Heart left ventricle (tissue), 16 donors: ENCODE results near the gene C14orf132. TPM values are rescaled to one million over a fixed set of nuclear protein-coding genes. Genes with fewer than 3 reads are reported as not detected.

Source experiments
- ATAC-seq, 4 donors: fragments of 200-7000 bp; cut with Tn5 transposase; one replicate each; pipeline ENCODE4 v1.9.1; 2020 to 2022; ENCODE audit warnings: moderate library complexity in 4 of 4, mild to moderate bottlenecking in 3 of 4, moderate number of reproducible peaks in 1 of 4
- DNase-seq, 5 donors: peaks; one replicate each; pipeline ENCODE4 v3.0.0-alpha.2; 2020
- H3K27ac ChIP-seq, 12 donors: fragments of 200-600 bp; sonication (generic) in 4 of 12; one replicate each; pipeline versions ENCODE4 v1.5.0 to v1.8.0; 2016 to 2022; ENCODE audit warnings: mild to moderate bottlenecking in 2 of 12
- H3K27me3 ChIP-seq, 9 donors: fragments of 200-600 bp; sonication (generic) in 2 of 9; one replicate each; pipeline versions ENCODE4 v1.5.1 to v1.8.0; 2016 to 2022; ENCODE audit warnings: mild to moderate bottlenecking in 3 of 9
- H3K36me3 ChIP-seq, 9 donors: fragments of 200-600 bp; sonication (generic) in 2 of 9; one replicate each; pipeline versions ENCODE4 v1.5.0 to v1.8.0; 2018 to 2022; ENCODE audit warnings: mild to moderate bottlenecking in 2 of 9
- H3K4me1 ChIP-seq, 12 donors: fragments of 200-600 bp; sonication (generic) in 4 of 12; one replicate each; pipeline versions ENCODE4 v1.5.0 to v1.8.0; 2016 to 2022; ENCODE audit warnings: mild to moderate bottlenecking in 3 of 12
- H3K4me3 ChIP-seq, 12 donors: fragments of 200-600 bp; sonication (generic) in 4 of 12; one replicate each; pipeline versions ENCODE4 v1.5.0 to v1.8.0; 2017 to 2022; ENCODE audit warnings: mild to moderate bottlenecking in 9 of 12, moderate library complexity in 4 of 12
- H3K9me3 ChIP-seq, 12 donors: fragments of 200-600 bp; sonication (generic) in 4 of 12; one replicate each; pipeline versions ENCODE4 v1.5.0 to v1.8.0; 2016 to 2022; ENCODE audit warnings: mild to moderate bottlenecking in 1 of 12
- POLR2A ChIP-seq, 2 donors: fragments of 450-650 bp; IDR thresholded peaks; one replicate each; pipeline ENCODE4 v1.6.1; 2017; ENCODE audit warnings: antibody characterized with exemption in 2 of 2, mild to moderate bottlenecking in 2 of 2, moderate library complexity in 2 of 2
- WGBS, 4 donors: extraction: QIAGEN DNeasy Blood & Tissue Kit in 2 of 4; methylation state at CpG; one replicate each; pipeline versions ENCODE4 v1.1.5 to v1.1.7; 2013 to 2018; 5-methylcytosine and 5-hydroxymethylcytosine counted together
- intact Hi-C, 10 donors: fragments of 100-400 bp; cut with DNase I; formaldehyde crosslinking; loops; one replicate each; pipeline versions ENCODE4 v1.11.1 to v1.14.2; 2022
- polyA plus RNA-seq, 2 donors: library from polyadenylated mRNA; stranded (reverse); fragments of 200-250 nt; gene quantifications; one replicate each; pipeline ENCODE4 v1.2.3, GENCODE V29; 2013
- total RNA-seq, 9 donors: library from RNA; depleted of rRNA in 2 of 9; stranded (reverse); fragments of >200 nt in 2 of 9; fragmentation: NEBNext Ultra II Directional in 3 of 9; extraction: Animal tissue kit (Norgen Biotek cat#: 25700) in 3 of 9; gene quantifications; one replicate each; pipeline versions ENCODE4 v1.1.0 to v1.2.4, GENCODE V29; 2016 to 2023
- TF ChIP-seq, protein P1 (sequence below), 12 donors: fragments of 200-600 bp; sonication (generic) in 4 of 12; IDR thresholded peaks; one replicate each; pipeline versions ENCODE4 v1.5.0 to v1.8.0; 2018 to 2022; ENCODE audit warnings: antibody characterized with exemption in 12 of 12, mild to moderate bottlenecking in 5 of 12
- donor health status: ischemic (EF 13 %, LVEDD 7.1; RV severe dilation, severe dysfunction).
- donor health status: healthy with polysubstance abuse.
- donor health status: DM: no; HTN: yes; CAD: no.
- donor health status: DM: no; HTN: no; CAD: no.
- donor health status: ischemic (EF 25% LVEDD 6.9; RV normal size, moderate dysfunction).
- donor health status: ischemic (EF 25% LVEDD 5.7; RV mildly dilated, moderate dysfunction).
- donor health status: healthy.
- donor health status: DM: yes; HTN: yes; CAD: no.
- donor health status: ischemic (EF 35%, LVEDD 5.7; RV mildly dilated, moderate dysfunction).
- donor health status: nonischemic (EF 11% LVEDD 7.7; RV severe dilation, severe dysfunction).
- donor health status: DM: yes; HTN: yes; CAD: no.
- donor health status: PGD.
- donor health status: ischemic (EF 29% LVEDD 5.4; RV normal size, mild dysfunction).
- donor health status: nonischemic (EF 23%, LVEDD 6.1; RV moderate dilation, normal function).

The C14orf132 gene
- total and polyA plus RNA-seq, 11 donors: 0.76 to 14.9 (median 1.8) TPM

DNA sequence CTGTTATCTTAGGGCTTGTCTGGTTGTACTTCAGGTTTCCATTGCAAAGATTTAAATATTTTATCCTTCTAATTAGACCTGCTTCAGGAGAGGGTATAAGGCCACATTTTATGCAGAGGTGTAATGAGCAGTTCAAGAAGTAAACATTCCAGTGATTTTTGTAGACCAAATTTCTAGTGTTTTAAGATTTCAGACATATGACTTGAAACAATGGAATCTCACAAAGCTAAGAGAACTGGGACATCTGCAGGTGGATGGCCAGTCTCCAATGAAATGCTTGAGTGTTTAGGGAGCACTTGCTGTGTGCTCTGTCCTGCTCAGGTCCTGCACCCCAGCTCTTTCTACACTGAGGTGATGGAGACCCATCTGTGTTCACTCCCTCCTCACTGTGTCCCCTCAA lies 7.9 kb downstream of the C14orf132 start:
- DNase-seq (no peak), ATAC-seq (no peak)
- Histone ChIP-seq H3K27ac (no peak overlapping the region), H3K9me3 (peaks cover 0 to 9% (median 0%) of the 10 kb centered on the region in 12 donors), H3K27me3 (peaks cover 0 to 10% (median 0%) of the 10 kb centered on the region in 9 donors), H3K36me3 (no peaks in the 10 kb centered on the region), H3K4me1 (peaks cover 0 to 12% (median 0%) of the 10 kb centered on the region in 12 donors), H3K4me3 (no peak overlapping the region)
- intact Hi-C loops: no loop called here
- no peak for TF ChIP-seq POLR2A (IDR thresholded peaks at IDR 0.05)
- TF ChIP-seq, protein P1, sequence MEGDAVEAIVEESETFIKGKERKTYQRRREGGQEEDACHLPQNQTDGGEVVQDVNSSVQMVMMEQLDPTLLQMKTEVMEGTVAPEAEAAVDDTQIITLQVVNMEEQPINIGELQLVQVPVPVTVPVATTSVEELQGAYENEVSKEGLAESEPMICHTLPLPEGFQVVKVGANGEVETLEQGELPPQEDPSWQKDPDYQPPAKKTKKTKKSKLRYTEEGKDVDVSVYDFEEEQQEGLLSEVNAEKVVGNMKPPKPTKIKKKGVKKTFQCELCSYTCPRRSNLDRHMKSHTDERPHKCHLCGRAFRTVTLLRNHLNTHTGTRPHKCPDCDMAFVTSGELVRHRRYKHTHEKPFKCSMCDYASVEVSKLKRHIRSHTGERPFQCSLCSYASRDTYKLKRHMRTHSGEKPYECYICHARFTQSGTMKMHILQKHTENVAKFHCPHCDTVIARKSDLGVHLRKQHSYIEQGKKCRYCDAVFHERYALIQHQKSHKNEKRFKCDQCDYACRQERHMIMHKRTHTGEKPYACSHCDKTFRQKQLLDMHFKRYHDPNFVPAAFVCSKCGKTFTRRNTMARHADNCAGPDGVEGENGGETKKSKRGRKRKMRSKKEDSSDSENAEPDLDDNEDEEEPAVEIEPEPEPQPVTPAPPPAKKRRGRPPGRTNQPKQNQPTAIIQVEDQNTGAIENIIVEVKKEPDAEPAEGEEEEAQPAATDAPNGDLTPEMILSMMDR (IDR thresholded peaks at IDR 0.05): no peak

DNA sequence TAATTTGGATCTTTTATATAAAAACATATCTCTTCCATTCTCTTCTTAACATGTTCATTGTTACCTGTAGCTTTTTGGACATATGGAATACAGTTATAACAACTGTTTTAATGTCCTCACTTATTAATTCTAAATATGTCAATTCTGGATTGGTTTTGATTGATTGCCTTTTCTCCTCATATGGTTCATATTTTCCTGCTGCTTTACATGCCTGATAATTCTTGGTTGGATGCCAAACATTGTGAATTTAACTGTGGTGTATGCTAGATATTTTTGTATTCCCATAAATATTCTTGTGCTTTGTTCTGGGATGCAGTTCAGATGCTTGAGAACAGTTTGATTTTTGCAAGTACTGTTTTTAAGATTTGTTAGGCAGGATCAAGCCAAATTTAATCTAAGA lies 10.8 kb downstream of the C14orf132 start:
- TF ChIP-seq, protein P1 (IDR thresholded peaks at IDR 0.05): no peak
- no peak for TF ChIP-seq POLR2A (IDR thresholded peaks at IDR 0.05)
- Histone ChIP-seq H3K36me3 (no peaks in the 10 kb centered on the region), H3K4me1 (peaks cover 0 to 33% (median 4%) of the 10 kb centered on the region in 12 donors), H3K4me3 (no peak overlapping the region), H3K27me3 (no peaks in the 10 kb centered on the region), H3K27ac (no peak overlapping the region), H3K9me3 (peaks cover 0 to 9% (median 0%) of the 10 kb centered on the region in 12 donors)
- DNase-seq: no peak
- intact Hi-C loops: no loop called here
- ATAC-seq: no peak

DNA sequence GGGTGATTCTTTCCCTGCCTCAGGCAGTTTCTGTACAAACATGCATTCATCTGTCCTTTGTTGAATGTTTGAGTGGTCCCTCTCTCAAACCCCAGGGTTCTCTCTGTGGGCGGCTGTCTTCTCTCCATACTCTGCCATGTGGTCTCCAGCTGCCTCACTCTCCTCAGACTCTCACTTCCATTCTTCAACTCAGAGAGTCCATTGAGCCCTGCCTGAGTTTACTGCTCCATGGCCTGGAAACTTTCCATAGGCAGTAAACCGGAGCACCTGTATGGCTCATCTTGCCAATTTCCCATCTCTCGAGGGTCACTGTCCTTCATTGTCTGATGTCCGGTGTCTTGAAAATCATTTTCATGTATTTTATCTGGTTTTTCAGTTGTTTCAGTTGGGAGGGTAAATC lies 11.3 kb downstream of the C14orf132 start:
- no peak overlapping the region for H3K4me3 ChIP-seq
- no peaks in the 10 kb centered on the region for H3K36me3 ChIP-seq
- no peak for TF ChIP-seq POLR2A (IDR thresholded peaks at IDR 0.05)
- H3K27me3 ChIP-seq: no peaks in the 10 kb centered on the region
- 86 to 90% (median 88%) methylated on average over 4 of the region's 4 CpGs for WGBS, 4 donors
- peak overlapping the region in 2 of 12 donors; percentile 9 to 13 for H3K27ac ChIP-seq
- DNase-seq (peak in 1 of 5 donors; percentile 4), ATAC-seq (no peak)
- H3K9me3 ChIP-seq: peaks cover 0 to 6% (median 0%) of the 10 kb centered on the region in 12 donors
- peaks cover 0 to 33% (median 4%) of the 10 kb centered on the region in 12 donors for H3K4me1 ChIP-seq
- intact Hi-C loops: no loop called here

DNA sequence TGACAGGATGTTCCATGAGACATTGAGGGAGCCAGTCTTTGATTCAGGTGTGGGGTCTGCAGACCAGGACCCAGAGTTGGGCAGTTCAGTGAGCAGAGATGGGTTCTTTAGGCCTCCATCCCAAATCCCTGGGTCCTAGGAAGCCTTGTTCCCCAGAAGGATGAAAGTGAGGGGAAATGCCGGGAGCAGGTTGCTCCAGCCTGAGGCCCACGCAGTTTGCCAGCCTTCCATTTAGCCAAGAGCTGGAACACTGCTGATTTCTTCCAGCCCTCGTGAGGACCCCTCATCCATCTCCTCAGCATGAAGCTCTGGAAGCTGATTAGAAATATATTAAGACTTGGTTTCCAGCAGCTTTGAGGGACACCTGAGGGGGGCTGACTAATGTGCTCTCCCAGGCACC lies 12.1 kb downstream of the C14orf132 start:
- Histone ChIP-seq H3K4me1 (peaks cover 0 to 33% (median 4%) of the 10 kb centered on the region in 12 donors), H3K36me3 (no peaks in the 10 kb centered on the region), H3K27ac (peak overlapping the region in 1 of 12 donors; percentile 6), H3K9me3 (no peaks in the 10 kb centered on the region), H3K4me3 (no peak overlapping the region), H3K27me3 (no peaks in the 10 kb centered on the region)
- peak in 1 of 5 donors; percentile 9 for DNase-seq
- ATAC-seq: no peak
- intact Hi-C loops: no loop called here
- TF ChIP-seq POLR2A (IDR thresholded peaks at IDR 0.05): no peak
- TF ChIP-seq, protein P1 (IDR thresholded peaks at IDR 0.05): no peak
- 63 to 93% (median 68%) methylated on average over 3 of the region's 3 CpGs for WGBS, 4 donors
